Activated CD4-positive, alpha-beta T cell treated with anti-CD3 and anti-CD28 coated beads for 4 hours (primary cell): ENCODE results near the gene P2RY10.
"Not testable (repeated sequence)": the region's sequence is repeated elsewhere in the genome, so short reads cannot be mapped to it uniquely, and the experiment has no call there.

Source experiments
- DNase-seq, 2 donors: peaks; one replicate each; pipeline ENCODE4 v3.0.0-alpha.2; 2020

The P2RY10 gene, protein sequence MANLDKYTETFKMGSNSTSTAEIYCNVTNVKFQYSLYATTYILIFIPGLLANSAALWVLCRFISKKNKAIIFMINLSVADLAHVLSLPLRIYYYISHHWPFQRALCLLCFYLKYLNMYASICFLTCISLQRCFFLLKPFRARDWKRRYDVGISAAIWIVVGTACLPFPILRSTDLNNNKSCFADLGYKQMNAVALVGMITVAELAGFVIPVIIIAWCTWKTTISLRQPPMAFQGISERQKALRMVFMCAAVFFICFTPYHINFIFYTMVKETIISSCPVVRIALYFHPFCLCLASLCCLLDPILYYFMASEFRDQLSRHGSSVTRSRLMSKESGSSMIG

DNA sequence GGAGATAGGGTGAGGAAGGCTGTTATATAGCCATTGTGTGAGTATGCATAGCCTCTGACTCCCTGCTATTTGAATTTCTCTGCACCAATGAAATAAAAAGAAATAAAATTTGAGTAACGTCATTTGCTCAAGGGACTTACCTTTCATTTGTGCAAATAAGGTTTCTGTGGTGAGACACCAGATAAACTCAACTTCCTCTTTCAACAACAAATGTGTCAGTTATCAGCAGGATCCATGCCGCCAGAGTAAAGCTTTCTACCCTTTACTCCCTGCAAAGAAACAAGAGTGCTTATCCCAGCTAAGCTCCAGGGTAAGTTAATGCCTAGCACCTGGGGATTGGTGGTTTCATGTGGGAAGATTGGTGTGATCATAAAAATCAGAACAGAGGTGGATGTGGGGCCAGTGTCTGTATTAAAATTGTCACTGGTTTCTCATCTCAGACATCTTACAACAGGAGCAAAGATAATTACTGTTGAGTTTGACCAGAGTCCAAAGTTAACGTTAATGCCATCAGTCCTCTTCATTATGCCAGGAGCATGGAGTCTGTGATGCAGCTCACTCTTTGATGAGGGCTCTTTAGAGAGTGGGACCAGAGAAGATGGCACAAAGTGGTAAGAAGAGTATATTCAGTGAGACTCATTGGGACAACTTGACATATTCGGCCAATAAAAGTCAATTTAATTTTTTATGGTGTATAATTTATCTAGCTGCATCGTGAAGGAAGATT lies at the start of gene P2RY10:
Gene P2RY10, plus strand, starts transcription at position 206 of the 727 bp plus-strand sequence. CDS start 15,130 bp downstream, outside the sequence.
- peak; percentile 18 to 22 for DNase-seq

DNA sequence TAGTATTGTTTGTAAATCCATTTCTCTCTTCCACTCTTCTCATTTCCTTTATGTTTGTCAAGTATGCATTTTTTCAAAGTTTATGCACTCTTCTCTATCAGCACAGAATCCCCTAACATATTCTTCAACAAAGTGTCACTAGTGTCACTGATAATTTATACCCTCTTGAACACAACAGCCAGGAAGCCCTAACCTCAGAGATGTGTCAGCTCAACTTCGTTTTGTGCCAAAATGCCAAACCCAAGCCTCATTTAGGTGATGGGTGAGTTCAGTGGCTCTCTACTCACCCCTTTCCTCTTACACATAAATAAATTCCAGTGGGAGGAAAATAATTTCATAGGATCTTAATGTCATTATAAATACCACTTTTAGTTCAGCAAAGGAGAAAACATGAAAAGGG lies 22.4 kb upstream of the P2RY10 start:
- no peak for DNase-seq

DNA sequence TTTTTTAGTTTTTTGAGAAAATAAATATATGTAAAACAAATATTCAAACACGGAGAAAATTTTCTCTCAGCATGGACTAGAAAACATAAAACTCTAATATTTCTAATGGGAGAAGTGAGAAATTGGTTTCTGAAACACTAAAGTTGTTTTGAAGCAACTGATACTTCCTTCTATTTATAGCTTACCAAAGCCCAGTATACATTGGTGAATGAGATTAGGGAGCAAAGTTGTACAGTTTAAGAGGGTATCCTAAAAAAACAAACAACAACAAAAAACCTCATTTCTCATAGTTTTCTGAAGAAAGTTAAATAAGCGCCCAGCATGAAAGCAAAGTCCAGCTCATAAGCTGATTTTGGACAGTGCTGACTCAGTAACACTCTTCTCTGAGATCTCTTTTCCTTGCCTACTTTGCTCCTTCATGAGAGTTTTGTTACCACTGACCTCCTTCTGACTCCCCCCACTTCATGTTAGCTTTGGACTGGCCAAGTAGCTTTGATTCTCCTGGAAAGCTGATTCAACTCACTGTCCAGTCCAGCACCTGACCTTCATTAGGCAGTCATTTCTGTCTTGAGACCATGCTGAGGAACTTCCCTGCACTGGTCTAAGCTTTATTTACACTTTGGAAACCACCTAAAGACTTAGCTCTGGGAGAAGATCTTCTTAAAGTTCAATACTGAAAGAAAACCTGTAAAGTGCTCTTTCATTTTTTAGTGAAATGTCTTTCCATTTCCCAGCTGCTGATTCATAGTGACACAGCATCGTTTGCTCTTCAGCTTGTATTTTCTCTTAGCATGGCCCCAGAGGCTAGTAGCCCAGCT lies 21.8 kb upstream of the P2RY10 start:
- DNase-seq = no peak

DNA sequence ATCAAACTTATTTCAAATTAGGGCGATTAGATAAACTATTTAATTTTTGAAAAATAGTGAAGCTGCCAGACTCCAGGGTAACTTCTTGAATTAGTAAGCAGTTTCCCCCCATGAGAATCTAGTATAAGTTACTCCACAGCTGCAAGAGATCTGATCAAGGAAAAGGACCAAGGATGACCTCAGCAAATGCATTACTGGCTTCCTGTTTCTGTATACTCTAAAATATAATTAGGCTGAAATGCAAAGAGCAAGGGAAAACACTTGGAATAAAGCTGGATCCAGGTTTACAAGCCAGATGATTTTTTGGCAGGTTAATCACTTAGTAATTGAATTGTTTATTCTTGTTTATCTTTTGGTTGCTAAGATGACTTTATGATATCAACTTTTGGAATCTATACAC lies 13.4 kb upstream of the P2RY10 start:
- no peak for DNase-seq

DNA sequence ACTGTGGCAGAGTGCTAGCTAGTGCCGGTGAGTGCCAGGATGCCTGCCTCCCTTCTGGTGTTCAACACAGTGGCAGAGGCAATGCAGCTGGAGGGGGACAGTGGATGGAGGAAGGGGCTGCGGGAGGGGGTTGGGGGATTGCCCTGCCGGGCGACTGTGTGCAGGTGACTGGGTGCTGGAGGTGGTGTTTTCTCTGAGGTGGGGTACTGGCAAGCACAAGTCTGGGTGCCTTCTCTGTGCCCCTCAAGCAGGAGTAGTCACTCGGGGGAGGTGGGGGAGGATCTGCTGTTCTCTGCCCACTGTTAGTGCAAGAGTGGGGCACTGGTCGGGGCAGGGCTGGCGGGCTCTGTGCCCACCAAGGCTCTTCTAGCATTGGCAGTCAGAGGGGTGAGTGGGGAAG lies 10.3 kb upstream of the P2RY10 start:
- no peak for DNase-seq

DNA sequence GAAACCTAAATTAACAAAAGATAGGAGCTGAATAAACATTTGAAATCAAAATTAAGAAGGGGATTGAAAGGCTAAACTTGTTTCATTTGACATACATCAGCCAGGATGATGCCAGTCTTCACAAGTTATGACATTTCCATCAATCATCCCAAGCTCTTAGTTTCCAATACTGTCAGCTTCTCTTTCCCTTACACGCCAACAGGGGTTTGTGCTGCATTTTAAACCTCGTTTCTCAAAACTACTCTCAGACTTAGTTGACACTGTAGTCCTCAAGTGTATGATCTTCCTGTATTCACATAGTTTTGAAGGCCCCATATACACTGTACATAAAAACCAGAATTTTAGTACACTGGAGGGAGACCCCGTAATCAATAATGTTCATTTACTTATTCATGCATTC lies 840 bp upstream of the P2RY10 start:
- no peak for DNase-seq

DNA sequence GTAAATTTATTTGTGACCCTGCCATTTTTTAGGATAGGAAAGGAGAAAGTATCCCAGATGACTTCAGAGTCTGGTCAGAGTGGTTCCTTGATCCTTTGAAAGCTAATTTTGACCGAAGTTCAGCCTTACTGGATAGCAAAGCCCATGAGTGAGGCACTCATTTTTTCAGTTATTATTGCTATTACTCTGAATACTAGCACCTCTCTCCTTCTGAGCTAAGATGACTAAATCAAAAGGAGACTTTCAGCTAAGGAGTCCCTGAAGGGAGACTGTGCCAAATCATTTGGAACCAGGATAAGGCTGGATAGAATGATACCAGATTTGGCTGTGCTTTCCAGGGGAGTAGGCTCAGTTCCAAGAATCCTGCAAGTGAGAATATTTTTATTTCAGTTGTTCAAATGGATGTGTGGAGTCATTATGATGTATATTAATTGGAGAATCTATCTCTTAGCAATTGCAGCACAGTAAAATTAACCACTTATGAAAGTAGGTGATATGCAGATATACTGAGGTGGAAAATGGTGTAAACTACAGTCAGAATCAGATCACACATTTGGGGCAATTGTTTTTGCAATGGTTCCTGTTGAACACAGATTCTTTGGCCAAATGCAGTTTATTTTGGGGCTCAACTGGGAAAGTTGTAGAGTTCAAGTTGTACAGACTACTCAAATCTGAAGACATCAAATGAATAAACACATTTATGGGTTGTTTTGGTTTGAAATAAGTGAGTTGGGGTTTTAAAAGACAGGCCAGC lies 1.2 kb downstream of the P2RY10 start:
- no peak for DNase-seq

DNA sequence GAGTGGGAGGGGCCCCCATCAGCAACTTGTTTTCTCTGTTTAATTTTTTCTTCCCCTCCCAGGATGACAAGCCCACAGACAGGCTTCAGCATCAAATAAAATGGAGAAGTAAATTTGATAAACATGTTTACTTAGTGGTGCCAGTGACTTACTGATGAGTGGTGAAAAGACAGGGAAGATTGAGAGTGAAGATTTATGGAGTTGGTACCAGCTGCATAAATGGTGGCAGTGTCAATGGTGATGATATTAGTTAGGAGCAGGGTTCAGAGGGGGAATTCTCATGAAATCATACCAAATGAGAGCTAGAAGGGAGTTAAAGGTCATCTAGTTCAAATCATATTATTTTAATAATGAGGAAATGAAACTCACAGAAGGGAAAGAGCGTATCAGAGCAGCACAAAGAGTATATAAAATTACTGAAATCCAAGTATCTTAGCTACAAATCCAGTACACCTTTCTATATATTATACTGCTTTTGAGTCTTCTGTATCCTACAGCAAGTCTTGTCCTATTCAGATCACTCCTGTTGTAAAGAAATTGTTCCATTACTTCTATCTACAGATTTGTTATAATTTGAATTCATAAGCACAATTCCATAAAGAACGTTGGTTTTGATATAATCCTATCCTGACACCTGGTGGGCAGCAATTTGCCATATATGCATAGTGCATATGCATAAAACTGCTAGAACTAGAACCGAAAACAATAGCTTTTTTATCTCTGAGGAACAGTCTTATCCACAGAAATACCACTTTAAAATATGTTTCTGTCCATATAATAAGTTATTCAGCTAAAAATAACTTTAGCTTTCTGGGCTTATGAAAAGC lies 5.0 kb downstream of the P2RY10 start:
- no peak for DNase-seq

DNA sequence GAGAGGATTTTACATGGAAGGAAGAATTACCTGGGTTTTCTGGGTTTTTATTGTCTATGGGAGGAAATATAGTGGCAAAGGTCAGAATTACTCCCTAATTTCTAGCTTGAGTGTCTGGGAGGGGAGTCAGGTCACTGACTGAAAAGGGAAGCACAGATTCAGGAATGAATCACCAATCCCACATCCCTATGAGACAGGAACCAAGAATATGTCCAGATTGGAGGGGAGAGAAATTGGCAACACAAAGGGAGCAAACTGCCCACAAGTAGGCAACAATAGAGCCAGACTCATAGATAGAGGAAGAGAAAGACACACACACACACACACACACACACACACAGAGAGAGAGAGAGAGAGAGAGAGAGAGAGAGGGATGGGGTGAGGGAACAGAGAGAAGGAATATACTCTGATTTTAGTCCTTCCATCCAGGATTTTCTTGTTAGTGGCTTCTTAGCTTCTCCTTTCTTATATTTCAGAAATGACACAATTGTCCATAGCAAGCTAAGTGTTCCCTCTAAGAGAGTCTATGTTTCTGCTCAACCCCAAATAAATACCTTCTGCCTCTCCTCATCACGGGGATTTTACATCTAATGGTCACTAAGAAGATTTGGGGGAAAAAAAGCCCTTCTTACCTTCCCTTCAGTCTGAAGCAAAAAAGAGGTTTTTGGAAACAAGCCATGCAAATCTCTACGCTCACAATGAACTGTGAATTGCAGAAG lies 12.0 kb downstream of the P2RY10 start:
- no peak for DNase-seq

DNA sequence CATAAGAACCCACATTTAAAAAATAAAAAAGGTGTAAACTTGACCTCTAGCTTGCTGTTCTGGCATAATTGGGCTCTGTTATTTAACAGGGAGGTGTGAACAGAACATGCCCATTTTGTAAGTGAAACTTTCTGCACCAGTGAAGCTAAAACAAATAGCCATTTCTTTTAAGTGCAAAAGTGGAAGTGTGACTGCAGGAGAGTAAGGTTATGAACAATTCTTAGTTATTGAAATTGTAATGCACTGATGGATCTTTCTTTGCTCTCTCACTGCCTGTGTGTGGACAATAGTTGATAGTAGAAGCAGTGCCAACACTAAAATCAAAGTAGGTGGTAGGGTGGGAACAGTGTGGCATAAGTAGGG lies 12.6 kb downstream of the P2RY10 start:
- DNase-seq = no peak

DNA sequence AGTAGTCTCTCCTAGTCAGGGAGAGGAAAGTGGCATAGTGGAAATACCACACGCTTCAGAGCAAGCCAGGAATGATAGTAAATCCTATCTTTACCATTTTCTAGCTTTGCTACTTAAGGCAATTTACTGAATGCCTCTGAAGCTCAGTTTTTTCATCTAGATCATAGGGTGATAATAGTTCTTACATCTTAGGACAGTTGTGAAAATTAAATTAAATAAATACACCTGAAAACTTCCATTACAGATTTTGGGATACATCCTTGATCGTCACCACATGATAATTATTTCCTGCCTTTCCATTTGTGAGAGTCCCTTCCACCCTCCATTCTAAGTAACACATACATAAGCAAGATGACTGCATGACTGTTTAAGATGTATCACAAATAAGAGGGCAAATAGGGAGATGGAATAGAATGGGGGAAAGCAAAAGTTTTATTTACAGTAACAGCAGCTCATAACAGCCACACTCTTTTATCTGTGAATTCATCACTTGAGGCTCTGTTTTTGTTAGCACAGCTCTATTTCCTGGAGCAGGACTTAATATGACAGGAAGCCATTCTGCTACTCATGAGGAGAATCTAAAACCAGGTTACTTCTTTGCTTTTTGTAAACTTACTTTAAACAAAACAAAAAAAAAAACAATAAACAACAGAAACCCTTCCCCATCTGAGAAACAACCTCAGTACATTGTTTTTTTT lies 13.4 kb downstream of the P2RY10 start:
- DNase-seq = no peak

DNA sequence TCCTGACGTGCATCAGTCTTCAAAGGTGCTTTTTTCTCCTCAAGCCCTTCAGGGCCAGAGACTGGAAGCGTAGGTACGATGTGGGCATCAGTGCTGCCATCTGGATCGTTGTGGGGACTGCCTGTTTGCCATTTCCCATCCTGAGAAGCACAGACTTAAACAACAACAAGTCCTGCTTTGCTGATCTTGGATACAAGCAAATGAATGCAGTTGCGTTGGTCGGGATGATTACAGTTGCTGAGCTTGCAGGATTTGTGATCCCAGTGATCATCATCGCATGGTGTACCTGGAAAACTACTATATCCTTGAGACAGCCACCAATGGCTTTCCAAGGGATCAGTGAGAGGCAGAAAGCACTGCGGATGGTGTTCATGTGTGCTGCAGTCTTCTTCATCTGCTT lies 15.7 kb downstream of the P2RY10 start:
- no peak for DNase-seq

DNA sequence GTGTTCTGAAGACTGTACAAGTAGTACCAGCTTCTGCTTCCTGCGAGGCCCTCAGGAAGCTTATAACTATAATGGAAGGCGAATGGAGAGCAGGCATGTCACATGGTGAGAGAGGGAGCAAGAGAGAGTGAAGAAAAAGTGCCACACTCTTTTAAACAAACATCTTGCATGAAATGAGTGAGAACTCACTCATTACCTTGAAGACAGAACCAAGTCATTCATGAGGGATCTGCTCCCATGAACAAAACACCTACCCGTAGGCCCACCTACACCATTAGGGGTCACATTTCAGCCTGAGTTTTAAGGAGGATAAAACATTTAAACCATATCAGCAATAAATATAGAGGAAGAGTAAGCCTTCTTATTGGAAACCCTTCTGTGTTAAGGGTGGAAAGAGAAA lies 19.4 kb downstream of the P2RY10 start:
- DNase-seq = no peak

DNA sequence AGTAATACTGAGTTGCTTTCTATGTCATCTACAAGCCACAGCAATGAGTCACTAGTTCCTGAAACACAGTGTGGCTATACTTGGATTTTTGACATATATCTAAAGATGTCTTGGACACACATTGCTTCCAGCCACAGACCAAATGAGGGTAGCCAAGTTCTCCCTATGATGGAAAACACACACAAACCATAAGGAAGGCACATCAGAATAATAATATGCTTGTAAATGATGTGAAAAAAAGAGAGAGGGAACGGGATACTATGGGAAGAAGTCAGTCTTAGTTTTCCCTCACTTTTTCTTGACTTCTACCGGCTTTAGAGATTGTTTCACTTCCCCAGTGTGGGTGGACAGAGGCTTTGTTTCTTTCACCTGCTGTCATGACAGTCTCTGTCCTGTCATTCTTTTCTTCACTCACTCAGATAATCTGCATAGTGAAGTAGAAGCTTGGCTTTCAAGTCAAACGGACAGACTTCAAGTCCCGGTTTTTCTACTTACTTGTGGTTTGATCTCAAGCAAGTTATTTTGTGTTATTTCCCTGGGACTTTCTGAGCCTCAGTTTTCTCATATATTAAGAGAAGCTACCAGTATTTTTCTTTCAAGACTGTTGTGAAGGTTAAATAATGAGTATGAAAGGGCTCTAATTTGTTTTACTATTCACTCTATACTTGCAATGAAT lies 34.7 kb downstream of the P2RY10 start:
- DNase-seq = no peak

DNA sequence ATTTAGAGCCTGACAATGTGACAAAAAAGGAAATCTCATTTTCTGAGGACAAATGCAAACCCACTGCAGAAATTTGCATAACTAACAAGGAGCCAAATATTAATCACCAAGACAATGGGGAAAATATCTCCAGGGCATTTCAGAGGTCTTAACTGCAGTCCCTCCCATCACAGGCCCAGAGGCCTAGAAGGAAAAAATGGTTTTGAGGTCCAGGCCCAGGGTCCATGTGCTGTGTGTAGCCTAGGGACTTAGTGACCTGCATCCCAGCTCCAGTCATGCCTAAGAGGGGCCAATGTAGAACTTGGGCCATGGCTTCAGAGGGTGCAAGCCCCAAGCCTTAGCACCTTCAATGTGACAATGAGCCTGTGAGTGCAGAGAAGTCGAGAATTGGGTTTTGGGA lies 44.2 kb downstream of the P2RY10 start:
- no peak for DNase-seq

DNA sequence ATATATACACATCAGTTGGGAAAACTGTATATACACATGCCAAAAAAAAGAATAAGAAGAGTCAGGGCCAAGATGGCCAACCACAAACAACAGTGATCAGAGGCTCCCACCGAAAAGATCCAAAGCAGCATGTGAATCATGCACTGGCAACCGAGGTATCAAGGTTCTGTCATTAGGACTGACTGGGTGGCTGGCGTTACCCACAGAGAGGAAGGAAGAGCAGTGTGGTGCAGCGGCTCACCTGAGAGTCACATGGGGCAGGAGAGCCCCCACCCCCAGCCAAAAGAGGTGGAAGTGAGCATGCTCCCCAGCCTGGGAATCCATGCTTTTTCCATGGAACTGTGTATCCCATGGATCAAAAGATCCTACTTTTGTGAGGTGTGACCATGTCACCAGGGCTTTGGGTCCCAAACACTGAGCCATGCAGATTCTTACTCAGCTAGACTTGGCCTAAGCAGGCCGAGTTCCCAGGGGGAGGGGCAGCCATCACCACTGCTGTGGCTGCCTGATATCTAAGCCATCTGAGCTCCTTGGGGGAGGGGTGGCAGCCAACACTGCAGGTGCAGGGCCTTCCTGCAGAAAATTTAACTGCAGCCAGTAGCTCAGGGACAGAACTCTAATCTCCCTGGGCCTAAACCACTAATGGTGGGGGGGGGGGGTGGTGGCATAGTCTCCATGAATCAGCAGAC lies 52.8 kb downstream of the P2RY10 start:
- peak; percentile 6 to 15 for DNase-seq

DNA sequence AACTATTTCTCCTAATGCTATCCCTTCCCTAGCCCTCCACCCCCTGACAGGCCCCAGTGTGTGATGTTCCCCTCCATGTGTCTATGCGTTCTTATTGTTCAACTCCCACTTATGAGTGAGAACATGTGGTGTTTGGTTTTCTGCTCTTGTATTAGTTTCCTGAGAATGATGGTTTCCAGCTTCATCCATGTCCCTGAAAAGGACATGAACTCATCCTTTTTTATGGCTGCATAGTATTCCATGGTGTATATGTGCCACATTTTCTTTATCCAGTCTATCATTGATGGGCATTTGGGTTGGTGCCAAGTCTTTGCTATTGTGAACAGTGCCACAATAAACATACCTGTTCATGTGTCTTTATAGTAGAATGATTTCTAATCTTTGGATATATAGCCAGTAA lies 62.3 kb downstream of the P2RY10 start:
- not testable (repeated sequence) for DNase-seq
